SK-N-SH treated with all-trans-retinoic acid at 6 μM for 48 hours (cell line): Measurements from ENCODE around the gene OR51A4.

Source experiments
- ARNTL ChIP-seq: fragments of 450-650 bp; formaldehyde crosslinking; IDR thresholded peaks from 2 replicates; pipeline ENCODE4 v1.5.0; 2020; ENCODE audit warnings: low read depth, mild to moderate bottlenecking, moderate library complexity, borderline replicate concordance
- BACH2 ChIP-seq: fragments of 250-450 bp; sonication (Bioruptor Pico); IDR thresholded peaks from 2 replicates; pipeline ENCODE4 v1.9.0; 2021; ENCODE audit warnings: mild to moderate bottlenecking, borderline replicate concordance
- CSRNP3 ChIP-seq: fragments of 250-450 bp; sonication (Bioruptor Pico); IDR thresholded peaks from 2 replicates; pipeline ENCODE4 v1.5.1; 2021; ENCODE audit warnings: mild to moderate bottlenecking, moderate library complexity
- GLIS3 ChIP-seq: fragments of 250-450 bp; sonication (Bioruptor Pico); IDR thresholded peaks from 2 replicates; pipeline ENCODE4 v1.5.0; 2020; ENCODE audit warnings: mild to moderate bottlenecking, moderate library complexity
- ISL1 ChIP-seq: fragments of 250-450 bp; sonication (Bioruptor Pico); IDR thresholded peaks from 2 replicates; pipeline ENCODE4 v2.1.2; 2022; ENCODE audit warnings: mild to moderate bottlenecking, moderate library complexity
- PATZ1 ChIP-seq: fragments of 250-450 bp; sonication (Bioruptor Pico); IDR thresholded peaks from 2 replicates; pipeline ENCODE4 v1.8.0; 2020; ENCODE audit warnings: mild to moderate bottlenecking, moderate library complexity, borderline replicate concordance
- PPARA ChIP-seq: fragments of 250-450 bp; sonication (Bioruptor Pico); IDR thresholded peaks from 2 replicates; pipeline ENCODE4 v1.5.0; 2020; ENCODE audit warnings: mild to moderate bottlenecking, borderline replicate concordance
- RARB ChIP-seq: fragments of 250-450 bp; sonication (Bioruptor Pico); IDR thresholded peaks from 2 replicates; pipeline ENCODE4 v1.8.0; 2021; ENCODE audit warnings: mild to moderate bottlenecking, moderate library complexity
- SNAI2 ChIP-seq: fragments of 250-450 bp; sonication (Bioruptor Pico); IDR thresholded peaks from 2 replicates; pipeline ENCODE4 v1.5.0; 2020; ENCODE audit warnings: mild to moderate bottlenecking, moderate library complexity
- ZFP3 ChIP-seq: fragments of 250-450 bp; sonication (Bioruptor Pico); IDR thresholded peaks from 2 replicates; pipeline ENCODE4 v1.5.0; 2020; ENCODE audit warnings: mild to moderate bottlenecking, moderate library complexity
- ZFP30 ChIP-seq: fragments of 450-650 bp; formaldehyde crosslinking; IDR thresholded peaks from 2 replicates; pipeline ENCODE4 v1.5.0; 2022; ENCODE audit warnings: mild to moderate bottlenecking, moderate library complexity
- ZNF565 ChIP-seq: fragments of 450-650 bp; formaldehyde crosslinking; conservative IDR thresholded peaks from 2 replicates; pipeline ENCODE4 v1.5.0; 2020; ENCODE audit warnings: low read depth, mild to moderate bottlenecking, moderate library complexity
- ZNF8 ChIP-seq: fragments of 450-650 bp; formaldehyde crosslinking; IDR thresholded peaks from 2 replicates; pipeline ENCODE4 v1.5.0; 2020; ENCODE audit warnings: mild to moderate bottlenecking, moderate library complexity

- TF ChIP-seq CSRNP3 (no peak), ZFP3 (CRISPR knock-in tag) (no peak), BACH2 (no peak), SNAI2 (CRISPR knock-in tag) (no peak), ZNF8 (no peak), PPARA (CRISPR knock-in tag) (no peak), ARNTL (CRISPR knock-in tag) (no peak), ISL1 (CRISPR knock-in tag) (no peak), GLIS3 (CRISPR knock-in tag) (no peak), ZNF565 (CRISPR knock-in tag) (no peak), PATZ1 (CRISPR knock-in tag) (no peak), RARB (no peak), ZFP30 (CRISPR knock-in tag) (no peak)
Observed at GRCh38 chr11:4922304-4922703, 25.1 kb downstream of the OR51A4 start.
